Measurements from ENCODE around the gene NAV3. TPM values are rescaled to one million over a fixed set of nuclear protein-coding genes. Genes with fewer than 3 reads are reported as not detected.
"Not testable (repeated sequence)": the region's sequence is repeated elsewhere in the genome, so short reads cannot be mapped to it uniquely, and the experiment has no call there.

NAV3 gene
- total RNA-seq, 1 donor from 2014 or later, result 3.3 TPM

GRCh38 chr12:78244916-78245507 is 414.3 kb downstream of the NAV3 start:
- intact Hi-C loops (cut with DNase I), result no loop called here
- DNase-seq (no peak), ATAC-seq (ENCODE audit: poor library complexity) (no peak)

GRCh38 chr12:78248321-78248720 is 417.6 kb downstream of the NAV3 start:
- intact Hi-C loops (cut with DNase I), result no loop called here
- no peak for ATAC-seq (ENCODE audit: poor library complexity)
- DNase-seq, result no peak

GRCh38 chr12:78249578-78249977 is 418.9 kb downstream of the NAV3 start:
- ATAC-seq (ENCODE audit: poor library complexity) (no peak), DNase-seq (no peak)
- intact Hi-C loops (cut with DNase I), result no loop called here

- intact Hi-C loops (cut with DNase I); ATAC-seq (ENCODE audit: poor library complexity); DNase-seq: not testable (repeated sequence)
Observed at GRCh38 chr12:78257662-78258061, 427.0 kb downstream of the NAV3 start.

- no peak for DNase-seq
- intact Hi-C loops (cut with DNase I), result no loop called here
- no peak for ATAC-seq (ENCODE audit: poor library complexity)
Observed at GRCh38 chr12:78260976-78261375, 430.3 kb downstream of the NAV3 start.

GRCh38 chr12:78261901-78262300 is 431.2 kb downstream of the NAV3 start:
- DNase-seq (no peak), ATAC-seq (ENCODE audit: poor library complexity) (no peak)
- intact Hi-C loops (cut with DNase I), result no loop called here
